Peyer's patch (tissue), 4 donors: ENCODE results near the gene EGLN3. TPM values are rescaled to one million over a fixed set of nuclear protein-coding genes. Genes with fewer than 3 reads are reported as not detected.

ENCODE experiments used
- DNase-seq, 3 donors: peaks; one replicate each; pipeline ENCODE4 v3.0.0-alpha.2; 2017 to 2019
- H3K27ac ChIP-seq, 4 donors: fragments of 200-600 bp; sonication (generic); one replicate each; pipeline ENCODE4 v1.5.1; 2016 to 2019
- H3K27me3 ChIP-seq, 2 donors: fragments of 200-600 bp; sonication (generic); one replicate each; pipeline ENCODE4 v1.5.1; 2019
- H3K36me3 ChIP-seq, 3 donors: fragments of 200-600 bp; sonication (generic); one replicate each; pipeline ENCODE4 v1.5.1; 2016 to 2019
- H3K4me1 ChIP-seq, 4 donors: fragments of 200-600 bp; sonication (generic); one replicate each; pipeline ENCODE4 v1.5.1; 2016 to 2019
- H3K4me3 ChIP-seq, 4 donors: fragments of 200-600 bp; sonication (generic); 1 replicate in 3 of 4; 2 replicates in 1 of 4; pipeline ENCODE4 v1.5.1; 2016 to 2019; ENCODE audit warnings: mild to moderate bottlenecking in 1 of 4
- H3K9me3 ChIP-seq, 4 donors: fragments of 200-600 bp; sonication (generic); one replicate each; pipeline ENCODE4 v1.5.1; 2016 to 2019; ENCODE audit warnings: mild to moderate bottlenecking in 1 of 4
- CTCF ChIP-seq, 6 experiments: fragments of 450-650 bp in 4 of 6; fragments of 200-600 bp in 2 of 6; sonication (generic) in 1 of 6; IDR thresholded peaks; one replicate each; pipeline ENCODE4 v1.5.1; 2017 to 2019; ENCODE audit warnings: antibody characterized with exemption in 6 of 6, mild to moderate bottlenecking in 3 of 6, moderate library complexity in 1 of 6
- POLR2A ChIP-seq, 2 donors: fragments of 450-650 bp; IDR thresholded peaks; one replicate each; pipeline ENCODE4 v1.5.1; 2017; ENCODE audit warnings: antibody characterized with exemption in 2 of 2, mild to moderate bottlenecking in 2 of 2, moderate library complexity in 2 of 2
- total RNA-seq, 4 donors: library from RNA; depleted of rRNA; stranded (reverse); fragments of >200 nt; gene quantifications; one replicate each; pipeline ENCODE4 v1.1.0, GENCODE V29; 2016

The EGLN3 gene
- 10 to 100 TPM; 14.0 to 82.9 (median 56.2) TPM for total RNA-seq

DNA sequence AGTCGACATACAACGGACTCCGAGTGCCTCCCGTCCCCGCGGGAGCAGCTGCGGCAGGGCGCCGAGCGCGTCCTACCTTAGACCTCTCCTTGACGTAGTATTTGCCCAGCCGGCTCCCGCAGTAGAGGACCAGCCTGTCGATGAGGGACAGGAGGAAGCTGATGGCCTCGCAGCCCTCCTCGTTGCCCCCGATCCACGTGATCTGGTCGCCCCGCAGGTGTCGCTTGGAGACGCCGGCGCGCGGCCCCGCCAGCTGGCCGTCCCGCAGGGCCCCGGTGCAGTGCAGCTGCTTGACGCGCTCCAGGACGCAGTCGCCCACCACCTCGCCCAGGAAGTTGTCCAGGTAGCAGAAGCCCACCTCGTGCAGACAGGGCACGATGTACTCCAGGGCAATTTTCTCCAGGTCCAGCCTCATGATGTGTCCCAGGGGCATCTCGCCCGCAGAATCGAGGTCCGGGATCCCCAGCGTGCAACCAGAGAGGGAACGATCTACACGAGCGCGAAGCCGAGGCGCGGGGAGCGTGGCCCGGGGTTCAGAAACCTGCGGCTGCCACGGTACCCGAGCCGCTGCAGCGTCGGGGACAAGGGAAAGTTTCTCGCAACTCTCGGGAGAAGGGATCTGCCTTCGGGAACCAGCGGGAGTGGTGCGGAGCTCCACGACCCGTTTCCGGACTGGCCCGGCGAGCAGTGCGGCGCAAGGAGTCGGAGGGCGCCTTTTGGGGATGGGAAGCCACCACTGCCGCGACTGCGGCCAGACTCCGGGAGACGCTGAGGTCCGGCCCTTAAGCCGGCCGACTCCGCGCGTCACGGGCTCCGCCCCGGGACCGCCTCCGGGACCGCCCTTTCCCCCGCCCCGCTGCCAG is at the start of gene EGLN3:
EGLN3 (minus strand) TSS at position 755 of the 863 bp plus-strand sequence; CDS start at position 433, 322 bp downstream.
- peak; percentile 25 to 96 (median 91) for DNase-seq
- Histone ChIP-seq H3K36me3 (no peaks in the 10 kb centered on the region), H3K4me1 (peaks cover 0 to 14% (median 0%) of the 10 kb centered on the region in 4 donors), H3K27me3 (no peaks in the 10 kb centered on the region), H3K27ac (peak within 1 kb of the TSS; percentile 58 to 83 (median 72)), H3K4me3 (peak within 1 kb of the TSS; percentile 38 to 92 (median 54)), H3K9me3 (no peaks in the 10 kb centered on the region)
- TF ChIP-seq POLR2A (IDR thresholded peaks at IDR 0.05) (peak; percentile 98 to 99), CTCF (IDR thresholded peaks at IDR 0.05) (no peak)

GRCh38 chr14:34000396-34000795 is 49.5 kb upstream of the EGLN3 start:
- no peak overlapping the region for H3K27ac ChIP-seq
- no peak for TF ChIP-seq CTCF (IDR thresholded peaks at IDR 0.05)
- no peak for TF ChIP-seq POLR2A (IDR thresholded peaks at IDR 0.05)
- H3K36me3 ChIP-seq: no peaks in the 10 kb centered on the region
- H3K9me3 ChIP-seq: no peaks in the 10 kb centered on the region
- H3K4me1 ChIP-seq: no peaks in the 10 kb centered on the region
- H3K4me3 ChIP-seq: no peak overlapping the region
- no peak for DNase-seq
- H3K27me3 ChIP-seq: no peaks in the 10 kb centered on the region

DNA sequence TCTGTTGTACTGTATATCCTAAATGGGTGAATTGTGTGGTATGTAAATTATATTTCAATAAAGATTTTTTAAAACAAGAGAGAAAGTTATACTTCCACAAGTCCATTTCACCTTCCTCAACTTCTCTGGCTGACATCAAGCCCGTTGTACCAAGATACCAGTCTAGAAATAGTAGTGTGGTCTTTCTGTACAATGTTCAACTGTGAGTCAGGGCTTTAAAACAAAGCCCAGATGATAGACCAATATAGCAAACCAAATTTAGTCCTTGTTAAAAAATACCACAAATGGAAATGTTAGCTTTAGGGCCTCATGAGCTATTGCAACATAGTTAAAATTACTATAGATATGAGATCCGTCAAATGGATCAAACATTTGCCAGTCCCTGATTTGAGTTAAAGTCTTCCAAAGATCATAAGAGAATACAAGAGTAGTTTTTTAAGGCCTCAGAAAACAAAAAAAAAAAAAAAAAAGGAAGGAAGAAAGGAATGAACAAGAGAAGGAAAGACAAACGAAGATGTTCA is 49.0 kb upstream of the EGLN3 start:
- H3K36me3 ChIP-seq: no peaks in the 10 kb centered on the region

DNA sequence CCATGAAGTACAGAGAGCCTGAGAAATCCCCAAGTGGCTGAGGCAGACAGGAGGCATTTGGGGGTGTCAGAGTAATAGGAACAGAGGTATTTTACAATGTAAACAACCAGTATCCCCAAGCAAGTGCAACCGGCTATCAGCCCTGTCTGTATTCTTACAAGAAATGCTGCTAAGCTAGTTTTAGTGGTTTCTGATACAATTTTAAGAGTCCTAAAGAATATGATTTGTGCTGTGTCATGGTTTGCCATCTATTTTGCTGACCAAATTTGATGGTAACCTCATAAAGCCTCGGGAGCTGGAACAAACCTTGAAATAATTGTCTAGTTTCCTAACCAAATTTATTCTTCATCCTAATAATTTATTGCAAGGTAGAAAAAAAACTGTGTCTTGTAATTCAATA is 46.7 kb upstream of the EGLN3 start:
- H3K27me3 ChIP-seq: no peaks in the 10 kb centered on the region
- no peak for DNase-seq
- no peak overlapping the region for H3K27ac ChIP-seq
- TF ChIP-seq POLR2A (IDR thresholded peaks at IDR 0.05) (no peak), CTCF (IDR thresholded peaks at IDR 0.05) (no peak)
- H3K4me1 ChIP-seq: no peaks in the 10 kb centered on the region
- H3K9me3 ChIP-seq: no peaks in the 10 kb centered on the region
- no peaks in the 10 kb centered on the region for H3K36me3 ChIP-seq
- no peak overlapping the region for H3K4me3 ChIP-seq

More for the DNA sequence above, 49.0 kb upstream of the EGLN3 start:
- Histone ChIP-seq H3K27ac (no peak overlapping the region), H3K4me3 (no peak overlapping the region), H3K27me3 (no peaks in the 10 kb centered on the region), H3K4me1 (no peaks in the 10 kb centered on the region), H3K9me3 (no peaks in the 10 kb centered on the region)
- DNase-seq: no peak
- no peak for TF ChIP-seq CTCF (IDR thresholded peaks at IDR 0.05)
- no peak for TF ChIP-seq POLR2A (IDR thresholded peaks at IDR 0.05)

DNA sequence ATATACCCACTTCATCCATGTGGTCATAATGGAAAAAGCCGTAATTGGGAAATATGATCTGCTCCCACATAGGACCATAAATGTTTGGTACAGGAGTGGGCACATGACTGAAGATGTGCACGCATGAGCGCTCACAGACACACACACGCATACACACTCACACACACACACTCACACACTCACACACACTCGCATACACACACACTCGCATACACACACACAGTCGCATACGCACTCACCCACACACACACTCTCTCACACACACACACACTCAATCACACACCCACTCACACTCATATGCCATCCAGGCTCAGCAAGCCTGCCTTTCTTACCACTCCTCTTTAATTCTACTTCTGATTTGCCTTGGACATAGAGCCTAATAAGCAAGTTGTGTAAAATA is 45.6 kb upstream of the EGLN3 start:
- no peaks in the 10 kb centered on the region for H3K27me3 ChIP-seq
- H3K36me3 ChIP-seq: no peaks in the 10 kb centered on the region
- no peak for DNase-seq
- no peak for TF ChIP-seq CTCF (IDR thresholded peaks at IDR 0.05)
- no peak for TF ChIP-seq POLR2A (IDR thresholded peaks at IDR 0.05)
- no peaks in the 10 kb centered on the region for H3K4me1 ChIP-seq
- H3K27ac ChIP-seq: no peak overlapping the region
- no peaks in the 10 kb centered on the region for H3K9me3 ChIP-seq
- H3K4me3 ChIP-seq: no peak overlapping the region
